Activated CD4-positive, alpha-beta memory T cell treated with anti-CD3 and anti-CD28 coated beads, Interleukin-2, amount 10 ng/mL, durations not matched to agents 7 days and 5 days (primary cell): ENCODE measurements around the gene GLIS2. TPM values are rescaled to one million over a fixed set of nuclear protein-coding genes. Genes with fewer than 3 reads are reported as not detected.

ENCODE experiments used
- CTCF ChIA-PET: fragments of 350-600 bp; sonication (Branson Sonifier 250); formaldehyde crosslinking; loops from one replicate; lab custom pipeline; 2021; ENCODE audit warnings: antibody characterized with exemption, inconsistent platforms; lab: Charles Lee
- POLR2A ChIA-PET: fragments of 350-600 bp; sonication (Branson Sonifier 250); formaldehyde crosslinking; loops from one replicate; lab custom pipeline; 2021; ENCODE audit warnings: antibody characterized with exemption; lab: Charles Lee
- DNase-seq: peaks from one replicate; pipeline ENCODE4 v3.0.0-alpha.2; 2020
- H3K27ac Mint-ChIP-seq: one replicate; pipeline ENCODE4 v1.8.0; 2021; ENCODE audit warnings: mild to moderate bottlenecking, mixed read lengths
- H3K27me3 Mint-ChIP-seq: one replicate; pipeline ENCODE4 v1.8.0; 2021; ENCODE audit warnings: mixed read lengths
- H3K36me3 Mint-ChIP-seq: one replicate; pipeline ENCODE4 v1.8.0; 2021; ENCODE audit warnings: low read depth, mixed read lengths
- H3K4me1 Mint-ChIP-seq: one replicate; pipeline ENCODE4 v1.8.0; 2021; ENCODE audit warnings: mixed read lengths
- H3K4me3 Mint-ChIP-seq: one replicate; pipeline ENCODE4 v1.8.0; 2021; ENCODE audit warnings: mild to moderate bottlenecking, mixed read lengths
- H3K9me3 Mint-ChIP-seq: one replicate; pipeline ENCODE4 v1.8.0; 2021; ENCODE audit warnings: mixed read lengths
- total RNA-seq, 2 experiments: library from RNA; stranded (reverse); gene quantifications; one replicate each; pipeline ENCODE4 v1.2.3, GENCODE V29; 2021

The GLIS2 gene
- total RNA-seq, 2 experiments from 2014 or later: 0.40 to 0.45 TPM

- Mint-ChIP-seq H3K4me3 (no peak overlapping the region), H3K36me3 (peaks cover 42% of the 10 kb centered on the region)
- CTCF ChIA-PET: interaction anchor here (0.7 kb wide), 1 partner anchor 111 kb away, joined by 3 read pairs; no protein-coding TSS in a partner anchor
These were observed 49.1 kb downstream of the GLIS2 start for GRCh38 chr16:4365014-4365406.

DNA sequence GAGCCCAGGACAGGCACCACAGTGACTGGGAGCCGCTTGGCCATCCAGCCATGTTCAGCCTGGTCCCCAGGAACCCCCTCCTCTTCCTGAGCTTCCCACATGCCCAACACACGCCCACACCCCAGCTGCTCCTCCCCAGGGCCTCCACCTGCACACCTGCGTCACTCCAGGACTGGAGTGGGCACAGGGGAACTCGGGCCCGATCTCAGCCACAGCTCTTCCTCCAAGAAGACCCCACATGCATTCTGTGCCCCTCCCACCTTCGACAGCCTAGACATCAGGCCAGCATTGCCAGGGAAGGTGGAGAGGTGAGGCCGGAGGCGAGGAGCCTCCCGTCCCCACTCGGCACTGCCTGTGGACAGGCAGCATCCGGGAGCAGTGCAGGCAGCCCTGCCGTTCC is 49.7 kb downstream of the GLIS2 start:
- Mint-ChIP-seq H3K36me3 (peaks cover 38% of the 10 kb centered on the region), H3K27me3 (no peaks in the 10 kb centered on the region), H3K27ac (no peak overlapping the region), H3K4me3 (no peak overlapping the region), H3K9me3 (no peaks in the 10 kb centered on the region), H3K4me1 (peaks cover 2% of the 10 kb centered on the region)
- DNase-seq: no peak
- CTCF ChIA-PET: interaction anchor here (0.7 kb wide), 1 partner anchor 112 kb away, joined by 3 read pairs; no protein-coding TSS in a partner anchor
- POLR2A ChIA-PET: interaction anchor here (1.2 kb wide), 1 partner anchor 149 kb away, joined by 3 read pairs; no protein-coding TSS in a partner anchor

More at GRCh38 chr16:4365014-4365406, 49.1 kb downstream of the GLIS2 start:
- peaks cover 2% of the 10 kb centered on the region for H3K4me1 Mint-ChIP-seq
- H3K27me3 Mint-ChIP-seq: no peaks in the 10 kb centered on the region
- H3K9me3 Mint-ChIP-seq: no peaks in the 10 kb centered on the region
- no peak overlapping the region for H3K27ac Mint-ChIP-seq
- POLR2A ChIA-PET: interaction anchor here (0.9 to 1.5 kb wide), 3 partner anchors 11 to 150 kb away, joined by 3 to 4 read pairs (median 3); no protein-coding TSS in a partner anchor
- DNase-seq: no peak

GRCh38 chr16:4366016-4366415 is 50.1 kb downstream of the GLIS2 start:
- no peak overlapping the region for H3K27ac Mint-ChIP-seq
- H3K27me3 Mint-ChIP-seq: no peaks in the 10 kb centered on the region
- ChIA-PET POLR2A (interaction anchor here (1.2 kb wide), 1 partner anchor 149 kb away, joined by 3 read pairs; no protein-coding TSS in a partner anchor), CTCF (no interaction called here)
- H3K4me1 Mint-ChIP-seq: peaks cover 2% of the 10 kb centered on the region
- no peak overlapping the region for H3K4me3 Mint-ChIP-seq
- no peaks in the 10 kb centered on the region for H3K9me3 Mint-ChIP-seq
- DNase-seq: no peak
- peaks cover 37% of the 10 kb centered on the region for H3K36me3 Mint-ChIP-seq

DNA sequence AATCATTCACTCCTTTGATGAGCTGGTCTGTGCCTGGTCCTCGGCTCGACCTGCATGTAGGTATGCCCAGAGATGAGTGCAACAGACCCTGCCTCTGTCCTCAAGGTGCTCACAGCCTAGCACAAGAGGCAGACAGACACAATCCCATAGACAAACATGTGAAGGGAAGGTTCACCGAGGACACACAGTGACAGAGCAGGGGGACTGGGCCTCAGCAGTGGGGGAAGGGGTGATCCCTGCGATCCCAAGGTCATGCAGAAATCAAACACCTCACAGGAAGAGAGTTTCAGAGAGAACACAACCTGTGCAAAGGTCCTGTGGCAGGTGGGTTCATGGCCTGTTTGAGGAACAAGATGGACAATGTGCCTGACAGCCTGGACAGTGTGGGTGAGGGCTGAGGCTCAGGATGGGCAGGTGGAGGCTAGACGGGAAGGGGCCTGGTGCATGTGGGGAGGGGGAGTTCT is 51.6 kb downstream of the GLIS2 start:
- H3K36me3 Mint-ChIP-seq: peaks cover 27% of the 10 kb centered on the region
- ChIA-PET POLR2A (no interaction called here), CTCF (no interaction called here)
- peaks cover 5% of the 10 kb centered on the region for H3K4me1 Mint-ChIP-seq
- no peaks in the 10 kb centered on the region for H3K27me3 Mint-ChIP-seq
- H3K27ac Mint-ChIP-seq: no peak overlapping the region
- no peak overlapping the region for H3K4me3 Mint-ChIP-seq
- H3K9me3 Mint-ChIP-seq: no peaks in the 10 kb centered on the region
- DNase-seq: no peak

DNA sequence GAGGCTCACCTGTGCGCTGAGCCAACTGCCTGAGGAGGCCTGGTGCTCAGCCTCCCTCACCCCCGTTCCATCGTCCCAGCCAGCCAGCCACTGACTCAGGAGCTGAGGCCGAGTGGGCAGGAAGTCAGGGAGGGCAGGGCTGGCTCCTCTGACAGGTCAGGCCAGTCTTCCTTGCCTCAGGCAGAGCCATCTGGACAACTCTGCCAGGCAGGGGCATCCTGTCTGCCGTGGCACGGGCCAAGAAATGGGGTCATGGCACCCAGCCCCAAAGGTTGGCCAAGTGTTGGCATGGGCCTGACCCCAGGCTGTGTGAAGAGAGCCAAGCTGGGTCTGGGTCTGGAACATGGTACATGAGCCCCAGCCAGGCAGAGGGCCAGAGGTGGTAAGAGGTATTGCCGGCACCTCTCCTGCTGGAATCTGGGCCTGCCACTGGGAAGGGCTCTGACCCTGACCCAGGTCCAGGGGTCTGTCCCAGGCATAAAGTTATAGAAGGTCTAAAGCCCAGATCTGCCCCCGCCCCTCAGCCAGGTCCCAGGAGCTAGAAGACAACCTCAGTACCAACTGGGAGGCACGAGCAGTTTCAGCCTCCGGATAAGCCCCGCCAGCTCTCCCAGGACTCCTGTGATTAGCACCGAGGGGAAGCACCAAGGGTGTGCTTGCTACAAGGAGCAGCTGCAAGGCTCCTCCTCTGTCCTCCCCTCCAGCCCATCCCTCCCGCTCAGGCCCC is 53.3 kb downstream of the GLIS2 start:
- ChIA-PET POLR2A (interaction anchor here (2.4 kb wide), 1 partner anchor 20 kb away, joined by 8 read pairs; no protein-coding TSS in a partner anchor), CTCF (interaction anchor here (0.9 kb wide), 1 partner anchor 34 kb away, joined by 4 read pairs; no protein-coding TSS in a partner anchor)
- Mint-ChIP-seq H3K36me3 (peaks cover 13% of the 10 kb centered on the region), H3K9me3 (no peaks in the 10 kb centered on the region), H3K4me1 (peaks cover 10% of the 10 kb centered on the region), H3K27ac (no peak overlapping the region), H3K4me3 (no peak overlapping the region), H3K27me3 (no peaks in the 10 kb centered on the region)
- DNase-seq: no peak

- peaks cover 13% of the 10 kb centered on the region for H3K36me3 Mint-ChIP-seq
- ChIA-PET CTCF (no interaction called here), POLR2A (interaction anchor here (0.8 to 2.4 kb wide), 3 partner anchors 11 to 19 kb away, joined by 3 to 8 read pairs (median 3); no protein-coding TSS in a partner anchor)
- peaks cover 10% of the 10 kb centered on the region for H3K4me1 Mint-ChIP-seq
- no peak overlapping the region for H3K4me3 Mint-ChIP-seq
- DNase-seq: no peak
- H3K27me3 Mint-ChIP-seq: no peaks in the 10 kb centered on the region
- no peak overlapping the region for H3K27ac Mint-ChIP-seq
- no peaks in the 10 kb centered on the region for H3K9me3 Mint-ChIP-seq
These were observed 54.3 kb downstream of the GLIS2 start for GRCh38 chr16:4370151-4370550.

DNA sequence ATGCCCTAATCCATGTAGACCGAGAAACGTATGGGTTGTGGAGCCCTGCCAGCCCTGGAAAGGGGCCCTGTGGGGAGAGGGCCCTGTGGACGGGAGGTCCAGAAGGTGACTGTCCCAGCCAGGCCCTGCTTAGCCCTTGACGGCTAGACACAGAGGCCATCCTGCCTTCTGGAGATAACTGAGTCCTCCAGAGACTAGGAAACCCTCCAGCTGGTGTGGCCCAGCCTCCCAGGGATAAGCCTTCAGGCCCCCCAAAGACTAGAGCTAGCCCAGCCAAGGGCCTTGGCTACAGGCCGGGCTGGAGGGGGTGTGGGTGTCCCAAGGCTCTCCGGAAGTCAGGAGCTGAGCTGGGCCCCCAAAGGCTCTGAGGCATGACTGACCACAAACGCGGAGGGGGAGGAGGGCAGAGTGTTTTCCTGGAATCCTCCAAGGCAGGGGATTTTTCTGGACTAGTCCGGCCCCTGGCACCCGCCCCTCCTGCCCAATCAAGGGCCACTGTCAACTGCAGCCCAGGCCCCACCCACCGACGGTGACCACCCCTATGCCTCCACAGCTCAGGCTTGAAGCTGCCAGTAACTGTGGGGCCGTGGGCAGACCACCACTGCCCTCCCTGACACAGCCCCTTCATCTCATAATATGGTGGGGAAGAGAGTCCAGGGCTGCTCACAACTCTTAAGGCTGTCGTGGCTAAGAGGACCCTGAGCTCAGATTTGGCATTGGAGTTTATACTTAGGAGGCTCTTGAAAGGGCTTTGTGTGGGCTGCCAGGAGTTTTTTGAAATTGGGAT is 54.9 kb downstream of the GLIS2 start:
- DNase-seq: no peak
- Mint-ChIP-seq H3K9me3 (no peaks in the 10 kb centered on the region), H3K4me3 (no peak overlapping the region), H3K4me1 (peaks cover 10% of the 10 kb centered on the region), H3K27ac (no peak overlapping the region), H3K27me3 (no peaks in the 10 kb centered on the region), H3K36me3 (peaks cover 13% of the 10 kb centered on the region)
- ChIA-PET POLR2A (interaction anchor here (0.8 to 2.4 kb wide), 3 partner anchors 11 to 18 kb away, joined by 3 to 8 read pairs (median 3); no protein-coding TSS in a partner anchor), CTCF (interaction anchor here (1.1 kb wide), 1 partner anchor 31 kb away, joined by 3 read pairs; no protein-coding TSS in a partner anchor)

DNA sequence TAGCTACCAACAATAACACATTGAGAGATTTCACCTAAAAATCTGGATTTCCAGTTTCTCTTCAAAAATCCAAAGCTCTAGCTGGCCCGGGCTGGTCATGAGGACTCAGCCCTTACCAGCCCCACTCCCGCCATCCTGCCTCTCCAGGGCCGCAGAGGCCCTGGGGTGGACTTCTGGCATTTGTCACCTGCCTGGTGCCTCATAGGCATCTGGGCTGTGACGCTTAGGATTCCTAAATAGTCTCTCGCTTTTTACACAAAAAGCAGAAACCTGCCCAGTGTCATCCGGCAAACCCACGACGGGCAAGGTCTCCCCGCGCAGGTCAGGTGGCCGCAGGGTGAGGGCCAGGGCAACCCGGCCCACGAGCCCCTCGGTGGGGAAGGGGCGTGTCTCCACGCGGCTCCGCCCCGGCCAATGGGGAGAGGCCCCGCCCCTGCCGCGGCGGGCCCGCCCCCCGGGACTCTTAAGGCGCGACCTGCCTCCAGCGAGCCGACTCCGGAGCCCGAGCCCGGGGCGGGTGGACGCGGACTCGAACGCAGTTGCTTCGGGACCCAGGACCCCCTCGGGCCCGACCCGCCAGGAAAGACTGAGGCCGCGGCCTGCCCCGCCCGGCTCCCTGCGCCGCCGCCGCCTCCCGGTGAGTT is 55.6 kb downstream of the GLIS2 start, which contains the start of gene VASN:
TSS of gene VASN (plus strand) at position 492 of the 644 bp plus-strand sequence. CDS start 9,030 bp downstream, outside the sequence.
- Mint-ChIP-seq H3K4me3 (peak within 1 kb of the TSS; percentile 51), H3K27me3 (no peaks in the 10 kb centered on the region), H3K36me3 (peaks cover 11% of the 10 kb centered on the region), H3K9me3 (no peaks in the 10 kb centered on the region), H3K4me1 (peaks cover 10% of the 10 kb centered on the region), H3K27ac (no peak within 1 kb of the TSS)
- POLR2A ChIA-PET: interaction anchor here (1.4 to 2.4 kb wide), 2 partner anchors 10 to 18 kb away, joined by 3 to 8 read pairs; no protein-coding TSS in a partner anchor
- CTCF ChIA-PET: interaction anchor here (1.1 kb wide), 1 partner anchor 31 kb away, joined by 3 read pairs; no protein-coding TSS in a partner anchor
- peak; percentile 56 for DNase-seq

DNA sequence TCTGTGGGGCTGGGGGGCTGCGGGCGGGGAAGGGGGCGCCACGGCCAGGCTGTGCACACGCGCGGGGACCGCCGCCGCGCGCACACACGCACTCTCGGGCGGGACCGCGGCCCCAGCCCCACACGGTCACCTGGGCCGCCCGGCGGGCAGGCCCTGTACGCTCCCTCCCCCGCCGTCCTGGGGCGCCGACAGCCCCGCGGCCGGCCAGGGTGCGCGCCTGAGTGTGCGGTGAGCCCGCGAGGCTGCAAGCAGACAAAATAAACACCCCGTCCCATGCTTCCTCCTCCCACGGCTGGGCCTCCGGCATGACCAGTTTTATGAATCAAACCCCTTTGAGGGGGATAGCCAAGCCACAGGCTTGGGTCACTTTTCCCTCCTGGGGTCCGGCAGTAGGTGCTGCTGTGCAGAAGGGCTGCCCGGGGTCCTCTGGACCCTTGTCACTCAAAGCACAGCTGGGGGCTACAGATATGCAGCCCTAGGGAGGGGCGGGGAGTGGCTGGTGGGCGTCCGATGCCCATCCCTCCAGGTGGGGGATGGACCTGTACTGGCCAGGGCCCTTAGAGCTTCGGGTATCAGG is 56.2 kb downstream of the GLIS2 start:
- peak overlapping the region; percentile 51 for H3K4me3 Mint-ChIP-seq
- no peaks in the 10 kb centered on the region for H3K9me3 Mint-ChIP-seq
- DNase-seq: peak; percentile 31
- peaks cover 10% of the 10 kb centered on the region for H3K4me1 Mint-ChIP-seq
- POLR2A ChIA-PET: interaction anchor here (1.2 kb wide), 1 partner anchor 37 kb away, joined by 3 read pairs; no protein-coding TSS in a partner anchor
- CTCF ChIA-PET: no interaction called here
- H3K27ac Mint-ChIP-seq: no peak overlapping the region
- H3K36me3 Mint-ChIP-seq: peaks cover 7% of the 10 kb centered on the region
- no peaks in the 10 kb centered on the region for H3K27me3 Mint-ChIP-seq

GRCh38 chr16:4372578-4373355 is 56.9 kb downstream of the GLIS2 start:
- CTCF ChIA-PET: no interaction called here
- POLR2A ChIA-PET: interaction anchor here (1.2 to 1.3 kb wide), 2 partner anchors 37 to 44 kb away, joined by 3 to 5 read pairs; partner anchors contain the start of gene CORO7
- DNase-seq: no peak
- H3K27ac Mint-ChIP-seq: no peak overlapping the region
- H3K4me1 Mint-ChIP-seq: peaks cover 8% of the 10 kb centered on the region
- H3K27me3 Mint-ChIP-seq: no peaks in the 10 kb centered on the region
- peaks cover 3% of the 10 kb centered on the region for H3K36me3 Mint-ChIP-seq
- H3K4me3 Mint-ChIP-seq: no peak overlapping the region
- H3K9me3 Mint-ChIP-seq: no peaks in the 10 kb centered on the region

GRCh38 chr16:4373356-4373908 is 57.6 kb downstream of the GLIS2 start:
- CTCF ChIA-PET: interaction anchor here (0.8 kb wide), 1 partner anchor 119 kb away, joined by 3 read pairs; no protein-coding TSS in a partner anchor
- Mint-ChIP-seq H3K27ac (no peak overlapping the region), H3K36me3 (peaks cover 2% of the 10 kb centered on the region), H3K4me3 (no peak overlapping the region), H3K27me3 (no peaks in the 10 kb centered on the region), H3K4me1 (peaks cover 8% of the 10 kb centered on the region), H3K9me3 (no peaks in the 10 kb centered on the region)
- no peak for DNase-seq
- POLR2A ChIA-PET: interaction anchor here (0.7 to 1.7 kb wide), 5 partner anchors 19 to 44 kb away, joined by 3 to 5 read pairs (median 4); partner anchors contain the start of genes CORO7 and PAM16
